Epithelial cell of proximal tubule (primary cell): ENCODE results near the gene LRMDA. TPM values are rescaled to one million over a fixed set of nuclear protein-coding genes. Genes with fewer than 3 reads are reported as not detected.

ENCODE experiments used
- DNase-seq: peaks from one replicate; pipeline ENCODE4 v3.0.0-alpha.2; 2011; ENCODE audit warnings: low read depth
- H3K4me3 ChIP-seq: 2 replicates; pipeline ENCODE4 v1.5.1; 2011; ENCODE audit warnings: low read depth, mild to moderate bottlenecking, low read length
- total RNA-seq: library from RNA; depleted of rRNA; stranded (reverse); fragments of >200 nt; gene quantifications from 2 replicates; pipeline ENCODE4 v1.2.3, GENCODE V29; 2015
- TF ChIP-seq, protein P1 (sequence below): conservative IDR thresholded peaks from 2 replicates; pipeline ENCODE4 v1.5.1; 2012; ENCODE audit warnings: low read depth, mild to moderate bottlenecking, low read length

The LRMDA gene
- total RNA-seq, 1 donor from 2014 or later: 0.75 TPM

DNA sequence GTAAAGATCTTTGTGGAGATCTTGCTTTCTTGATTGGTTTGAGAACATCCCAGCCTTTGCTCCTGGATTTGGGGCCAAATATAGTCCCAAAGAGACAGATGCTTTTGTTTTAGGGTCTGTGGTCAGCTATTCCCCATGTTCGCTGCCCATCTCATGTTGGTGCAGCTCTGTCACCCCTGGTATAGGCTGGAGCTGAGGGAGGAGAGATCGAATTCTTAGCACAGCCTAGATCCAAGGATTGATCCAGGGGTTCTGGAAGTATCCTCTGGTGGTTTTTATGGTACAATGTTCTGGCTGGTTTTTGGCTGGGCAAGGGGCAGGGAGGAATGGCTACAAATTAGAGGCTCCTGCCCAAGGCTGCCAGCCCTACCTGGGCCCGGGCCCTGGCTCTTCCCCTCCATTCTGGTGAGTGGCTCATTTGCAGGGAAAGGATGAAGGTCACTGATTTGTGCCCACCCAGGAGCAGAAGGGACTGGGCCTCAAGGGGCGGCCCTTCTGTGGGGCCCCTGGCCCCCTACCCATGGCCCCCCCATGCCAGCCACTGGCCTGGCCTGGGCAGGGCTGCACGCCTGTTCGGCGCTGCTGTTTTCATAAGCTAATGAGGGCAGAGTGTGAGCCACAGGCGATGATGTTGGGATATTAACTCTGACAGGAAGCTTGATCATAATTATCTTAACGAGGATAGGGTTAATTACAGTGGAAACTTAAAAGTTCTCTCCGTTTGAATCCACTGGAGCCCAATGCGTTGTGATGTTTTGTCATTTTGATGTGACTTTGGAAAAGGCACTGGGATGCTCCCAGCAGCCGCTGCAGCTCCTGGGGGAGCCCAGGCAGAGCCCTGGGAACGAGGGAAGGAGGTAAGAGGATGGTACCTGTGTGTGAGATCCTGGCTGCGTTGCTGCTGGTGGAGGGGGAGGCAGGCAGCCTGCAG is 600.6 kb downstream of the LRMDA start:
- no peak overlapping the region for H3K4me3 ChIP-seq
- no peak for DNase-seq
- TF ChIP-seq, protein P1, sequence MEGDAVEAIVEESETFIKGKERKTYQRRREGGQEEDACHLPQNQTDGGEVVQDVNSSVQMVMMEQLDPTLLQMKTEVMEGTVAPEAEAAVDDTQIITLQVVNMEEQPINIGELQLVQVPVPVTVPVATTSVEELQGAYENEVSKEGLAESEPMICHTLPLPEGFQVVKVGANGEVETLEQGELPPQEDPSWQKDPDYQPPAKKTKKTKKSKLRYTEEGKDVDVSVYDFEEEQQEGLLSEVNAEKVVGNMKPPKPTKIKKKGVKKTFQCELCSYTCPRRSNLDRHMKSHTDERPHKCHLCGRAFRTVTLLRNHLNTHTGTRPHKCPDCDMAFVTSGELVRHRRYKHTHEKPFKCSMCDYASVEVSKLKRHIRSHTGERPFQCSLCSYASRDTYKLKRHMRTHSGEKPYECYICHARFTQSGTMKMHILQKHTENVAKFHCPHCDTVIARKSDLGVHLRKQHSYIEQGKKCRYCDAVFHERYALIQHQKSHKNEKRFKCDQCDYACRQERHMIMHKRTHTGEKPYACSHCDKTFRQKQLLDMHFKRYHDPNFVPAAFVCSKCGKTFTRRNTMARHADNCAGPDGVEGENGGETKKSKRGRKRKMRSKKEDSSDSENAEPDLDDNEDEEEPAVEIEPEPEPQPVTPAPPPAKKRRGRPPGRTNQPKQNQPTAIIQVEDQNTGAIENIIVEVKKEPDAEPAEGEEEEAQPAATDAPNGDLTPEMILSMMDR: no peak

DNA sequence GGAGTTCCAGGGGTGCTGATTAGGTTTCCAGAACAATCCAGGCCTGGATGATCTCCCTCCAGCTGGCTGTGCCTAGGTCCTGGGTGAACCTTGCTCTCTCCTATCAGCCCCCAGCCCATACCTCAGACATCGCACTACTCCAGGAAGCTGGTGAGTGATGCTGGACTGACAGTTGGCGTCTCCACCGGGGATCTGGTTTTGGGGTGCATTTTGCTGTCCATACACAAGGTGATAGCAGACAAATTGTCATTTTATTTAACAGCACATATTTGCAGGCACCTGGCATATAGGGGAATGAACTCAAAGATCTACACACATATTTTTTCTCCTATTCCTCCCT is 601.2 kb downstream of the LRMDA start:
- no peak for DNase-seq
- H3K4me3 ChIP-seq: no peak overlapping the region
- TF ChIP-seq, protein P1: no peak

DNA sequence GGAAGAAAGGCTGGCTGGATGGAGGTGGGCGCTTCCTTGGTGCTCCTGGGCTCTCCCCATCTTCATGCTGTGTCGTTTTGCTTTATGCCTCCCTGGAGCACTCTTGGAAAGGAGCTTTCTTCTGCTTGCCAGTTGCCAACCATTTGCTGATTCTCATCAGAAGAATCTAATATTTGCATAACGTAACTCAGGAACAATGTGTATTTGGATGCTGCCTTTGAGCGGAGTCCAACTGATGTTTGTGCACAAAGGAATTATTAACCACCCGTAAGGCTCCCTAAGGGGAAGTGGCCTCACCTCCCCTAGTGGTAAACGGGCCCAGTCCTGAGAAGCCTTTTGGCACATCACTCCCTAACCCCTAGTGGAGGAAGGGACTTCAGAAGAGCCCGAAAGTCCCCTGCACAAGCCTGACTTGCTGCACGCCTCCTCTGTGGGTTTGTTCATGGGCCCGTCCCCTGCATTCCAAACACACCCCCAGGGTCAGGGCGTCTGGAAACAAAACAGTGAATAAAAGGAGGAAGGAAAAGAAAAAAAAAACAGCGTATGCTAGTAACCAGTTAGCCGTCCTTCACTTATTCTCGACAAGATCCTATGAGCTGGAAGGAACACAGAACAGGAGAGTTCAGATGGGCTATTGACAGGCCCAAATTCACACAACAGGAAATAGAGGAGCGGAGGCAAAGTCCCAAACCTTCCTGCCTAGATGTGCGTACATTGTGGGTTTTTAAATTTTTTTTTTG is 602.2 kb downstream of the LRMDA start:
- TF ChIP-seq, protein P1: peak; percentile 52
- H3K4me3 ChIP-seq: peak overlapping the region; percentile 14
- peak; percentile 61 for DNase-seq

DNA sequence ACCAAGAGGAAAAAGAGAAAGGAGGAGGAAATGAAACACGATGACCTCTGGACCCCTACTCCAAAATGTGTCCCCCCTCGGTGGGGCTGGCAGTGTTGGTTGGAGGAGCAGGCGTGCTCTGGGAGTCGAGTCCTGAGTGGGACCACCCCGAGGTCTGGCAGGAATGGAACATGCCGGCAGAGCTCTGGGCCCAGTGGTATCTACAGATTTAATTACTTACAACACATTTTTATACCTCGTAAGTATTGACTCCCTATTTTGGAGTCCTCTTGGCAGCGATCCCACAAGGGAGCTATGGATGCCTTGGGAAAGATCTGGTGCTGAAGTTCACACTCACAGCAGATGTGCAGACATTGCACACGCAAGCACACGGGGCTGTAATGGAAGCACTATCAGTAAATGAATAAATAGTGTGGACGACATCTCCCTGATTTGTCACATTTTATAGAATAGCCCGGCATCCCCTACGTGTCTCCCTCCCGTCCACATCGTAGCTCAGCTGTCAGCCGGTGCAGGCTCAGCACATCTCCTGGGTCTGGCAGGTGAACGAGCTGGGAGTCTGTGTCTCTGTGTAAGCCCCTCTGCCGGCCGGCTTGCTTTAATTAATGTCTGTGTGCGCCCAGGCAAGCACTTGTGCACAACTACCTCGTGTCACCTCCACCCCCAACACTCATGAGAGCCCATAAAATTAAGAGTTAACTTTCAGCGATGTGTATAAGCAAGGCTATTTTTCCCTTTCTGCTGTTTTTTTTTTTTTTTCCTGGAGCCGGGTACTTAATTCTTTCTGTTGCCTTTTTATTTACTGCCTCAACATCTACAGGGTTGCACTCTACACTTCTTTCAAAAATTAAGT is 603.2 kb downstream of the LRMDA start:
- H3K4me3 ChIP-seq: no peak overlapping the region
- no peak for DNase-seq
- TF ChIP-seq, protein P1: no peak

DNA sequence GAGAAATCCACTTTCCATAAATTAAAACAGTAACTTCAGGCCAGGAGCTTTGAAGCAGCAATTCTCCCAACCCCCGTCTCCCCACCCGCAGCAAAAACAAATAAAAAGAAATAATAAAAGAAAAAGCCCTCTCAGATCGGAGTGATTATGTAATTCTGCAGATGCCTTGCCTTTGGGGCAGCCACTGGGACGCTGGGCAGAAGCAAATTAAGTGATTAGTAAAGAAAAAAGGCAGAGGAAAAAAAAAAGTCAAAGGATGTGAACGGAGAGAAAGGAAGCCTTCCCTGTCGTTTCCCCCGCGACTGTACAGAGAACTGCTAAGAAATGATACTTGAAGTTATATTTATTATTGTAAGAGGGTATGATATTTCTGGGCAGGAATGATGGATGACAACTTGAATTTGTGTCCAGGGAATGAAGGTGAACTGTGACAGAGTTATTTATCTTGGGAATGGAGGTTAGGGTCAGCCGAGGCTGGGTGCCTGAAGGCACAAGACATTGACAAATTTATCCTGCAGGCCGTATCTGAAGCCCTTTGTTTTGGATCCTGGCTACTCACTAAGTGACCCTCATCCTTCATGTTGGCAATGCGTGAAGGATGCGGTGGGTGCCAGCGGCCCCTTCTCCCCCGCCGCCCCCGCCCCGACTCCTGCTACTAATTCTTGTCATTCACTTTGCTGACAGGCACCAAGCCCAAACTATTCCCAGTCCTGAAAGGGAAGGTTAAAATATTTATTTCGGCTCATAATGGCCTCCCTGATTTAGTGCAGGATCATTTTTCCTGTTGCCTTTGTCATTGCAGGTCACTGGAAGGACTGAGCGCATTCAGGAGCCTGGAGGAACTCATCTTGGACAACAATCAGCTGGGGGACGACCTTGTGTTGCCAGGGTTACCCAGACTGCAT is 604.0 kb downstream of the LRMDA start:
- TF ChIP-seq, protein P1: no peak
- no peak overlapping the region for H3K4me3 ChIP-seq
- no peak for DNase-seq
